PFSK-1 (cell line): ENCODE measurements around the gene C1orf141.

Experiments
- POLR2AphosphoS5 ChIP-seq: IDR thresholded peaks from 2 replicates; pipeline ENCODE4 v1.6.1; 2012; ENCODE audit warnings: low read depth, mild to moderate bottlenecking, control low read depth, low read length, moderate library complexity
- TAF1 ChIP-seq: IDR thresholded peaks from 2 replicates; pipeline ENCODE4 v1.6.1; 2012; ENCODE audit warnings: low read length, control low read depth, borderline replicate concordance; ENCODE audit not compliant: insufficient read depth

GRCh38 chr1:67124455-67124854 lies 10.3 kb downstream of the C1orf141 start:
- TF ChIP-seq POLR2AphosphoS5 = no peak
- no peak for TF ChIP-seq TAF1
